Measurements from ENCODE around the gene BIN2.
"Not testable (repeated sequence)": the region's sequence is repeated elsewhere in the genome, so short reads cannot be mapped to it uniquely, and the experiment has no call there.

Gene BIN2

DNA sequence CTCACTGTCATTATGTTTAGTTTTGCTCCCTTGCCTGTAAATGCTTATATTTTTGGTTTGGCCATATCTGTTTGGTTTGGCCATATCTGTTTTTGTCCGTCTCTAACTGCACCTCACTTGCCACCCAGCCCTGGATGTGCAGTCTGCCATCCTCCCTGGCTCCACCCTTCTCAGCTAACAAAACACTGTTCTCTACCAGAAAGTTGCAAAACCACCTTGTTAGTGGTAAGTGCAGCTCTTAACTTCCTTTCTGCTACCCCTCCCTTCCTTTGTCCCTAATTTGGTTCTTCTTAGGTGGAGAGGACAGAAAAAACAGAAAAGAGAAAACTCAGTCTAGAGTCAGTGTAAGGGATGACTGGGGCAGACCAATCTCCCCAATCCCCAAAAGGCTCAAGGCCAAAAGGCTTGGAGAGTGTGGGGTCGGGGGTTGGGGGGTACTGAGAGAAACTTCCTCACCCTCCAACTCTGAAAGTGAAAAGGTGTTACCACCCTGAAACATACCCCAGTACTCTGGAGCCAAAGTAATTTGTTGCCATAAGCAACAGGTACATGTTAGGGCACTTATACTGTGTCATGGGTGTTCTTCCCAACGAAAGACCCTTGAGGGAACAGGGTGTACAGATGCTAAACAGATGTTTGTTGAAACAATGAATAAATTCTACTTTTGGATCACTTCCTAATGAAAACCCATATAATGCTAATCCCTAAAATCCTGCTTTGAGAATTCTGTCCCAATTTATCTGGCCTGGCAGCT, 5.0 kb downstream of the BIN2 start:
- in situ Hi-C loops (cut with MboI; ENCODE audit: low sequenced_read_pairs), result loop anchor here (25.0 kb wide), 1 partner anchor 807 kb away; the partner anchor contains the start of gene DIP2B

GRCh38 chr12:51318057-51318806, 5.7 kb downstream of the BIN2 start:
- in situ Hi-C loops (cut with MboI; ENCODE audit: low sequenced_read_pairs), result loop anchor here (25.0 kb wide), 1 partner anchor 806 kb away; the partner anchor contains the start of gene DIP2B

DNA sequence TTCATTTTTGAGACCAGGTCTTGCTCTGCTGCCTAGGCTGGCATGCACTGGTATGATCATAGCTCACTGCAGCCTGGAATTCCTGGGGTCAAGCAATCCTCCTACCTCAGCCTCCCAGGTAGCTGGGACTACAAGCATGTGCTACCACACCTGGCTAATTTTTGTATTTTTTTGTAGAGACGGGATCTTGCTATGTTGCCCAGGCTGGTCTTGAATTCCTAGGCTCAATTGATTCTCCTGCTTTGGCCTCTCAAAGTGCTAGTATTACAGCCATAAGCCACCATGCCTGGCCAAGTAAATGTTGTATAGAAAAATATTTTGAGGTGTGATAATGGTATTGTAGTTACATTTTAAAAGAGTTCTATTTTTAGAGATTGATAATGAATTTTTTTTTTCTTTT, 12.6 kb downstream of the BIN2 start:
- in situ Hi-C loops (cut with MboI; ENCODE audit: low sequenced_read_pairs), result loop anchor here (25.0 kb wide), 1 partner anchor 799 kb away; the partner anchor contains the start of gene DIP2B

DNA sequence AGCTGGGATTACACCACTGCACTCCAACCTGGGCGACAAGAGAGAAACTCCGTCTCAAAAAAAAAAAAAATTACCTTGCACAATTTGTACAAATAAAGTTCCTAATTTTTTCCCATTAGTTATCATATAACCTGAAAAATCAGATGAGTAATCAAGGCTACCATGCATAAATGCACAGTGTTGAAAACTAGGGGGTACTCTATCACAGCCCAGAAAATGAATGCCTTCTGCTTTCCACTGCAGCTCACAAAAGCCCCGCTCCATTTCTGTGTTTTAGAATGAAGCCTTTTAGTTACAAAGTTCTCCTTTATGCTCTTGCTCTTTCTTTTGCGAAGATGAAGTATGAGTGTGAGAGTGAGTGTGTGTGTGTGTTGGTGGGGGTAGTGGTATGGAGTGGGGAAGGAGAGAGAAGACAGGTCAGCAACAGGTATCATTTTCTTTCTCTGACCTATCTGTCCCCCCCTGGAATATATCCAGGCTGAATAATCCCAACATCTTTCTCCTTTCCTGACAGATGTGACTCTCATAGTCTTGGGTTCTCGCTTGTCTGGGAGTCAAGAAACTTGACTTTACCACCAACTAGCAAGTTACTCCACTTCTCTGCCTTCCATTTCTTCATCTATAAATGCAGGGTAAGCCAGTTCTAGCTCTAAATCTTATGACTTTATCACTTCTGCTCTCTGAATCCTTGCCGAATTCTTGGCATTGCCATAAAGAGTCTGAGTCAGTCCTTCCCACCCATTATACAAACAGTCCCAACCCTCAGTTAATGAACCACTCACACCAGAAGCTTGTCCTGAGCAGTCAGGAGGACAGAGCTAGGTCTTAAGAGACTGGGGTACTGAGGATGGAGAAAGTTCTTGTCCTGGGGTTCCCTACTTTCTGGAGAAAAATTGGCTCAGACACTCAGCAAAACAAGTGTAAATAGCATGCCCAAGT, 16.1 kb downstream of the BIN2 start:
- in situ Hi-C loops (cut with MboI; ENCODE audit: low sequenced_read_pairs), result loop anchor here (25.0 kb wide), 1 partner anchor 796 kb away; the partner anchor contains the start of gene DIP2B

- in situ Hi-C loops (cut with MboI; ENCODE audit: low sequenced_read_pairs), result loop anchor here (25.0 kb wide), 1 partner anchor 794 kb away; the partner anchor contains the start of gene DIP2B
Measured at GRCh38 chr12:51306507-51306906, 17.5 kb downstream of the BIN2 start.

GRCh38 chr12:51300768-51301167, 23.2 kb downstream of the BIN2 start:
- in situ Hi-C loops (cut with MboI; ENCODE audit: low sequenced_read_pairs), result loop anchor here (25.0 kb wide), 1 partner anchor 788 kb away; the partner anchor contains the start of gene DIP2B

GRCh38 chr12:51295651-51296050, 28.3 kb downstream of the BIN2 start:
- in situ Hi-C loops (cut with MboI; ENCODE audit: low sequenced_read_pairs), result no loop called here

DNA sequence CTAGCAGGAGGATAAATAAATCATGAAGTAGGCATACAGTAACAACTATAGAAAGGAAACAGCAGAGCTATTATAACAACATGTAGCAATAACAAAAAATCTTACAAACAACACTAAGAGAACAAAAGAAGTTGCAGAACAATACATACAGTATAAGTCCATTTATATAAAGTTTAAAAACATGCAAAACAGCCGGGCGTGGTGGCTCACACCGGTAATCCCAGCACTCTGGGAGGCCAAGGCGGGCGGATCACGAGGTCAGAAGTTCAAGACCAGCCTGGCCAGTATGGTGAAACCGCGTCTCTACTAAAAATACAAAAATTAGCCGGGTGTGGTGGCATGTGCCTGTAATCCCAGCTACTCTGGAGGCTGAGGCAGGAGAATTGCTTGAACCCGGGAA, 29.9 kb downstream of the BIN2 start:
- in situ Hi-C loops (cut with MboI; ENCODE audit: low sequenced_read_pairs), result not testable (repeated sequence)

DNA sequence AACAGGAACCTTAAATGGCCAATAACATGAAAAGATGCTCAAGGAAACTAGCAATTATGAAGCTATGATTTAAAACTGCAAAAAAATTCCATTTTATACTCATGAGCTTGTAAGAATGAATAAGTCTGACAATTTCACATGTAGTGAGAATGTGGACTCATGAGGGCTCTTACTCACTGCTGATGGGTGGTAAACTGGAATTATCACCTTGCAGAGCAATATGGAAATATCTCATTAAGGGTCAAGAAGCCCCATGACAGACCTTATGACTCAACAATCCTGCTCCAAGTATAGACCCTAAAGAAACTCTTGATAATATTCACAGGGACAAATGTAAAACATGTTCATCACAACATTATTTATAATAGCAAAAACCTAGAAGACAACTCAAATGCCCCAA, 30.3 kb downstream of the BIN2 start:
- in situ Hi-C loops (cut with MboI; ENCODE audit: low sequenced_read_pairs), result no loop called here

DNA sequence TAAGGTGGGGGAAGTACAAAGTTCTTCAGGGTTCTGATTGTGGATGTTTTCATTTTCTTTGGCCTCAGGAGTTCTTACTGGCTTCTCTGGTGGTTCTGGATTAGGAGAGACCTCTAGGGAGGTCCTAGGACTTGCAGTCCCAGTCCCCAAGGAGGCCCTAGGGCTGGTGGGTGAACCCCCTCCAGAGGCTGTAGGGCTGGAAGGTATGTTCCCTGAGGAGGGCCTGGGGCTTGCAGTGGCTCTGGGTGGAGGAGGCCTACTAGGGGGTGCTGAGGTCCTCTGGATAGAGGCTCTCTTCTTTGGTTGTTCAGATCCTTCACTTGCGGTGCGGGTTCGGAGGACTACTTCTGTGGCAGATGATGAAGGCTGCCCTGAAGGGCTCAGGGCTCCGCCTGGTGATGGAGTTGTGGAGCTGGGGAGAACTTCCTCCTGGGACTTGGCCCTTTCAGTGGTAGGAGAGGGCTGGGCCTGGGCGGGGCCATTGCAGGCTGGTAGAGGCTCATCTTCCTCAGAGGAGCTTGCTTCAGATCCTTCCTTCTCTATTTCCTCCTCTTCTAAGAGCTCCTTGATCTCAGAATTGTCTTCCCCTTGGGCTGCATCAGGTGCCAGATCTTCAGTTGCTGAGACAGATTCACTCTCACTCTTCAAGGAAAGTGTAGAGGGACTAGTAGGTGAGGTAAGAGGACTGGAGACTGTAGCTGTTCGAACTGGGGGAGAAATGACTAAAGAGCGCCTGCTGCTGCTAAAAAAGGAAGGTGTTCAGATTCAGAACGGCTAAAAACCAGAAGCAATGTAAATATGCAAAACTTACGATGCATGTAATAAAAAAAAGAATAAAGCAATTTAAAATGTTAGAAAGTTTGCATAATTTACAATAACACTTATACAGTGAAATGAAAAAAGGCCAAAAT, 32.1 kb downstream of the BIN2 start:
- in situ Hi-C loops (cut with MboI; ENCODE audit: low sequenced_read_pairs), result not testable (repeated sequence)

DNA sequence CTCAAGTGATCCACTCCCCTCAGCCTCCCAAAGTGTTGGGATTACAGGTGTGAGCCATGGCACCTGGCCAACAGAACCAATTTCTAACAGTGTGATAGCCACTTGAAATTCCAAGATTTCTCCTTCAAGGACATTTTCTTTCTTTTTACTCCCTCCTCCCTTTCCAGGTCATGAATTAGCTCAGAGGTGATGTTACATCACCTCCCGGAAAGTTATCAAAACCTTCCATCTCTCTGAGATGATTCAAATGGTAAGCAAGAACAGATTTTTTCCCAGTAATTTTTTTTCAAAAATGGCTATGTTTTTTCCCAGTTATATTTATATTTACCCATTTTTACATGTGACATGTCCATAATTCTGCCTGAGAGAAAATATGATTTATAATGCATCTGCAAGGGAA, 38.1 kb downstream of the BIN2 start:
- in situ Hi-C loops (cut with MboI; ENCODE audit: low sequenced_read_pairs), result no loop called here

DNA sequence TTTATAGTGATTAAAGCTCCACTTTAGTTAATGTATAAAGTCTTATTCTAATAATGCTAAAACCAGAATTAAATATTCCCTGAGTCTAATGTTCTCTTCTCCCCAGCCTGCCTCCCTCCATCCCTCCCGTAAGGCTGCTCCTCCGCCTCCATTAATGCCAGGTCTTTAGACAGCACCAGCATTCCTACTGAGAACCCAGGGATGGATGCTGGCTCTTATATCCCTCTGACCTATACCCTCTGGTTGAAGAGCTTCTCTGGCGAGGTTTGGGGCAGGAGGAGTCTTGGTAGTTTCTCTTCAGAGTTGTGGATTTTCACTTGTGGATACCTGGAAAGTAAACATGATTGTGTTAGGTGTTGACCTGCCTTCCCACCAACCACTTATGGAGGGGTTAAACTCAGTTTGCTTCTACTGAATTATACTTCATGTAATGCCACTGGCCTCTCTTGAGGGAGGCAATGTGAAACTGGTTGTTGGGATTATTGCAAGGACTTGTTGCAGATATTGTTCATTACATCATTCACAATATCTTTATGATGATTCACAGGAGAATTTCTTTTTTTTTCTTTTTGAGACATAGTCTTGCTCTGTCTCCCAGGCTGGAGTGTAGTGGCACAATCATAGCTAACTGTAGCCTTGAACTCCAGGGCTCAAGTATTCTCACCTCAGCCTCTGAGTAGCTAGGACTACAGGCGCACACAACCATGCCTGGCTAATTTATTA, 42.6 kb downstream of the BIN2 start:
- in situ Hi-C loops (cut with MboI; ENCODE audit: low sequenced_read_pairs), result no loop called here

DNA sequence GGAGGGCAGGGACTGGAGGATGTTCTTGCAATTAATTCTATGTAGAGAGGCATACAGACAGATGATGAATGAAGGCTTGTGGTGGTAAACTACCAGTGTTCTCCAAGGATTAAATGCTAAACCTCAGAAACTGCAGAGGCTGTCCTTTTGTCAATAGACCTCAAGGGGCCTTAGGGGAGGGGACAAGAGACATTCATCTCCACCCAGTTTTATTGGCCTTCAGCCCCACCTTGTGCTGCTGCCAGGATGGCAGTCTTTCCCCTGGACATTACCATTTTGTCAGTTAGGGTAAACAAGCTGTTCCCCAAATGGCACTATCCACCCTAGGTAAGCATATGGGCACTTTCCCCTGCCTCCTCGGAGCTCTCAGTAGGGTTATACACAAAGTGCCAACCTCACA, 48.9 kb downstream of the BIN2 start:
- in situ Hi-C loops (cut with MboI; ENCODE audit: low sequenced_read_pairs), result no loop called here

DNA sequence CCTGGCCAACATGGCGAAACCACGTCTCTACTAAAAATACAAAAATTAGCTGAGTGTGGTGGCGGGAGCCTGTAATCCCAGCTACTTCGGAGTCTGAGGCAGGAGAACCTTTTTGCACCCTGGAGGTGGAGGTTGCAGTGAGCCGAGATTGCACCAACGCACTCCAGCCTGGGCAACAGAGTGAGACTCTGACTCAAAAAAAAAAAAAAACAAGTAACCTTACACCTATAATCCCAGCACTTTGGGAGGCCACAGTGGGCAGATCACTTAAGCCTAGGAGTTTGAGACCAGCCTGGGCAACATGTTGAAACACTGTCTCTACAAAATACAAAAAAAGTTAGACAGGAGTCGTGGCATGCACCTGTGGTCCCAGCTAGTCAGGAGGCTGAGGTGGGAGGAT, 51.2 kb downstream of the BIN2 start:
- in situ Hi-C loops (cut with MboI; ENCODE audit: low sequenced_read_pairs), result not testable (repeated sequence)

DNA sequence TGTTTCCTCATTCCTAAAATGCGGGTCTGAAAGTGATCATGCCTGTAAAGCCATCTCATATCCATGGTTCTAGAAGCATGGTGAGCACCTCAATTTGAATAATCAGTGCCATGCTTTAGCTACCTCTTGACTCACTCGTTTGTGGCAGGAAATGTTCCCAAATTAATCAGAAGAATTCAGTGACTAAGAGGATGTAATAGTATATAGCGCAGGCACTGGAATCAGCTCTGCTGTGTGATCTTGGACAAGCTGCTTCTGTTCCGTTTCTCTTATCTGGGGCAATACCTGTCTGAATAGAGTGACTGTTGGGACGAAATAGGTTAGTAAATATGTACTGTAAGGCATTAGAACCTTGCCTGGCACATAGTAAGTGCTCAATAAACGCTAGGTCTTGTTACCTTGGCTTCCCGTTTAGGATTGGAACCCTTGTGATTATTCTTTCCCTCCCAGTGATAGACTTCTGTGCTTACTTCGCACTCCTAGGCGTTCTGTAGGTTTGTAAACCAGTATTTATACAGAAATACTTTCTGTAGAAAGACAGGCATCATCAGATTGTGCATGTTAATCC, 52.9 kb downstream of the BIN2 start:
- in situ Hi-C loops (cut with MboI; ENCODE audit: low sequenced_read_pairs), result no loop called here

DNA sequence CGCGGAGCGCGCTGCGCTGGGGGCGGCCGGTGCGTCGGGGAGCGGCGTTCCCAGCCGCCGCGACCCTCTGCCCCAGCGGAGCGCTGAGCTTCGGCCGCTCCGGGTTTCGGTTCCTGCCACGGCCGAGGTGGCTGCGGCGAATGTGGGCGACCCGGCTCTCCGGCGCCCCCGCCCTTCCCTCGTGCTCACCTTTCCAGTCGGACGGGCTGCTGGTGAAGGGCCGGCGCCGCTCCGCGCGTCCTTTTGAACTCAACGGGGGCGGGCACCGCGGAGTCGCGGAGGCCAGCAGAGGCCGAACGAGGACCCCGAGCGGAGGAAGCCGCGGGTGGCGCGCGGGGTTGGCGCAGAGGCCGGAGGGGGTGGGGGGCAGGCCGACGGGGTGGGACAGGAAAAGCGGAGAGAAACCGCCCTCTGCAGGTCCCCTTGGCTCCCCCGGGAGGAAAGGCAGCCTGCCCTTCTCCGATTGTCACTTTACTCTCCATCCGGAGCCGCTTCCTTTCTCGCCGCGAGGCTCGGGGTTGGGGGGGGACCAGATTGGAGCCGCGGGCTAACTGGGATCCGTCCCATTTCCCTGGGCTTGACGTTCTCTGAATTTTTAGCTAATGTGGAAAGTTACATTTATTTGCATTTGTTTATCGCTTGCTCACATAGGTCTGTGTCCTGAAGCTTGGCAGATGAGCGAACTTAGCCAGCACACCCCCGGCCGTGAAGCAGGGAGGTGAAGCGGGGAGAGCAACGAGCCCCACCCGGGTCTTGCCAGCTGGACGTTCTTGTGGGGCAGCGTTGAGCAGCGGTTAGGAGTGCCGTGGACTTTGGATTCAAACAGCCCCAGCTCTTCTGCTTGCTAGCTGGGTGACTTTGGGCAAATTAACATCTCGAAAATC, 53.7 kb downstream of the BIN2 start, which contains the start of gene SMAGP:
Gene SMAGP, minus strand, starts transcription at position 349 of the 884 bp plus-strand sequence. CDS start 1,137 bp downstream, outside the sequence.
- in situ Hi-C loops (cut with MboI; ENCODE audit: low sequenced_read_pairs), result no loop called here

DNA sequence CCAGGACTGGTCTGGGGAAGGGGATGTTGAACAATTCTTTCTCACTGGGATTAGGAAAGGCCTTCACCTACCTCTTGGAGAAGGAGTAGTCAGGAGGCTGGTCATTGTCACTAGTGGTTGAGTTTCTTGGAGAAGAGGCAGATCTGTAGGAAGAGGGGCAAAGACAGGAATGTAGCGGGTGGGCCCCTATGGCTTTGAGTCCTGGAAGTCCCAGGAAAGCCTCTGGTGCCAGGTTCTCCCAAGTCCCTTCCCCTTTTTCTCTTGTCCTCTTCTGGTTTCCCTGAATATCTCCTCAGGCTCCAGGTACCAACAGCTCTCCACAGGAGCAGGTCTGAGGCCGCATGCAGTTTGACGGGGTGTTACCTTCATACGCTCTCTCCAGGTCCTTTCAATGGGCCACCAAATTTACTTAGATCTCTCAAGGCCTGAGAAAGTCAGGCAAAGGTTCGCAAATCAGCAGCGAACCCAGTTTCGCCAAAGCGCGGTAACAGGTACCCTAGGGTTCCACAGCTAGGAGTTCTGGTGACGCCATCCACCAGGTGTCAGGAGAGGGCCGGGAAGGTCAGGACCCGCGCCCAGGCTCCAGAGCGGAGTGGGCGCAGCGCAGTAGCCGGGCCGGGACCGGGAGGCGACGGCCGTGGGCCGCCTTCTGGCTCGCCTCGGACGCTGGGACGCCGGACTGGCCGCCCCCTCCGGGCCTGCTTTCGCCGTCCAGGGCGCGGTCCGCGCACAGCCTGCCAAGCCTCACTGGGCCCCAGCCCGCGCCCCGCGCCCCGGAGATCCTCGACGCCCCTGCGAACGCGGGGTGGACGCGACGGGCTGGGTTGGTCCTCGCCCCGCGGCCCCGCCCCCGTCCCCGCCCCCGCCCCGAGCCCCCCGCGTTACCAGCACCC, 54.6 kb downstream of the BIN2 start:
- in situ Hi-C loops (cut with MboI; ENCODE audit: low sequenced_read_pairs), result no loop called here
